Activated T-helper 17 cell treated with anti-CD3 and anti-CD28 coated beads, Interleukin-2, amount 50 U/mL, for 72 hours (primary cell): ENCODE data around the gene PFKM. TPM values are rescaled to one million over a fixed set of nuclear protein-coding genes. Genes with fewer than 3 reads are reported as not detected.
"Not testable (repeated sequence)": the region's sequence is repeated elsewhere in the genome, so short reads cannot be mapped to it uniquely, and the experiment has no call there.

Experiments
- ATAC-seq: fragments of 150-1000 bp; cut with Tn5 transposase; replicated peaks from 2 replicates; pipeline ENCODE4 v1.10.0; 2021; ENCODE audit warnings: mild to moderate bottlenecking, moderate library complexity
- H3K27ac Mint-ChIP-seq: one replicate; pipeline ENCODE4 v1.8.0; 2022; ENCODE audit warnings: mixed read lengths
- H3K27me3 Mint-ChIP-seq: one replicate; pipeline ENCODE4 v1.8.0; 2022; ENCODE audit warnings: mixed read lengths
- H3K36me3 Mint-ChIP-seq: one replicate; pipeline ENCODE4 v1.8.0; 2022; ENCODE audit warnings: low read depth, mild to moderate bottlenecking, mixed read lengths
- H3K4me1 Mint-ChIP-seq: one replicate; pipeline ENCODE4 v1.8.0; 2022; ENCODE audit warnings: mixed read lengths
- H3K4me3 Mint-ChIP-seq: one replicate; pipeline ENCODE4 v1.8.0; 2022; ENCODE audit warnings: mild to moderate bottlenecking, mixed read lengths
- H3K9me3 Mint-ChIP-seq: one replicate; pipeline ENCODE4 v1.8.0; 2022; ENCODE audit warnings: mixed read lengths
- total RNA-seq, 2 donors: library from RNA; stranded (reverse); gene quantifications; one replicate each; pipeline ENCODE4 v1.2.3, GENCODE V29; 2022

PFKM gene
- total RNA-seq, 2 donors from 2014 or later, result 57.3 to 83.3 TPM

DNA sequence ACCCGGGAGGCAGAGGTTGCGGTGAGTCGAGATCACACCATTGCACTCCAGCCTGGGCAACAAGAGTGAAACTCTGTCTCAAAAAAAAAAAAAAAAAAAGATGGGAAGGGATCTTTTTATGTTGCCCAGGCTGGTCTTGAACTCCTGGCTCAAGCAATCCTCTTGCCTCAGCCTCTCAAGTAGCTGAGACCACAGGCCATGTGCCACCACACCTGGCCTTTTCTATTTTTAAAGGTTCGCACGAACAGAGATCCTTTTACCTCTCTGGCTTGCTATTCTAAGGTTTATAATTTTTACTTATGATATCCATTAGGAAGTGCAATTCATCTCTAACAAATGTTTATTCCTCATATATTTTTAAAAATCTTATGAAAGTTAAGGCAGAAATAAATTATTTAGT is 6.4 kb downstream of the PFKM start:
- ATAC-seq, H3K4me3 Mint-ChIP-seq, H3K9me3 Mint-ChIP-seq, H3K27me3 Mint-ChIP-seq, H3K27ac Mint-ChIP-seq: not testable (repeated sequence)
- peaks cover 84% of the 10 kb centered on the region for H3K36me3 Mint-ChIP-seq
- peaks cover 17% of the 10 kb centered on the region for H3K4me1 Mint-ChIP-seq

DNA sequence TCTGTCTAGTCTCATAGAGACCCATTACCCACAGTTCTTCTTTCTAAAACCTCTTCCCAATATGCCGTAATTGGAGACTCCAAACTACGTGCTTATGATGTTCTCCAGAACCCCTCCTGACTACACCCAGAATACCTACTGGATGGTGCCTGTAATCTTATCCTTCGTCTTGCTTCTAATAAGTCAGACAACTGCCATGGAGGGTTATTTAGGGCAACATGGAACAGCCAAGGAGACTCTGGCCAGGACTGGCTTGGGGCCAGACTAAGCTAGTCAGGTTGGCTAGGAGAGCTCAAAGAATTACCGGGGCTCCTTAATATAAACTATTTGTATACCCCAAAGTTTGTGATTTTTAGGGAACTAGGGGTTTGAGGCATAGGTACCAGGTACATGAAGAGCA is 6.8 kb downstream of the PFKM start:
- no peak for ATAC-seq
- H3K36me3 Mint-ChIP-seq, result peaks cover 88% of the 10 kb centered on the region
- no peaks in the 10 kb centered on the region for H3K9me3 Mint-ChIP-seq
- H3K4me1 Mint-ChIP-seq, result peaks cover 15% of the 10 kb centered on the region
- no peak overlapping the region for H3K4me3 Mint-ChIP-seq
- no peak overlapping the region for H3K27ac Mint-ChIP-seq
- no peaks in the 10 kb centered on the region for H3K27me3 Mint-ChIP-seq

DNA sequence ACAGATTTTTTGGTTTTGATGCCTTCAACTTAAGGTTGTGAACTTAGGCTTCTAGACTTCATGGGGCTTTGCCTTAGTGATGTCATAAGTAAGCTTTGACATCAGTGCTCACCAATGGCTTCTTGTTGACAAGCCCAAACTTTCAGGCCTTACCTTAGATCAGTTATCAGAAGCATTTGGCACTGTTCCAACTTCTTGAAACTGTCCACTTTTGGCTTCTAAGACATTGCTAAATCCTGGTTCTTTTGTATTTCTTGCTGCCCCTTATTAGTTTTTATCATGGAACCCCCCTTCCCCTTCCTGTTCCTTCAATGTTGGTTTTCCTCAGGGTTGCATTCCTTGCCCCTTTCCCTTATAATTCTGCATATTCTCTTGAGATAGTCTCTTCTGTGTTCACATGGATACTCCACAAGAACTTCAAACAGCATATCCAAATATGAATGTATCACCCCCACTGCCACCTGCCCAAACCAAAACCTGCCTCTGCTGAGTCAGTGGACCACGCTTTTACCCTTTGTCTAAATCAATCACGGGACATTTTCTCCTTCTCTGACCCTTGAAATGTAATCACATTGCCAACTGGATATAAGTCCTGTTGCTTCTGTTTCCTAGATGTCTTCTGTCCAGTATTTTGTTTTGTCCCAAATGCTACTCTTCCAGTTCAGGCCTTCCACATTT is 7.9 kb downstream of the PFKM start:
- Mint-ChIP-seq H3K27me3 (no peaks in the 10 kb centered on the region), H3K4me1 (peaks cover 10% of the 10 kb centered on the region), H3K9me3 (no peaks in the 10 kb centered on the region), H3K36me3 (peaks cover 96% of the 10 kb centered on the region), H3K27ac (peak overlapping the region; percentile 43), H3K4me3 (no peak overlapping the region)
- no peak for ATAC-seq

DNA sequence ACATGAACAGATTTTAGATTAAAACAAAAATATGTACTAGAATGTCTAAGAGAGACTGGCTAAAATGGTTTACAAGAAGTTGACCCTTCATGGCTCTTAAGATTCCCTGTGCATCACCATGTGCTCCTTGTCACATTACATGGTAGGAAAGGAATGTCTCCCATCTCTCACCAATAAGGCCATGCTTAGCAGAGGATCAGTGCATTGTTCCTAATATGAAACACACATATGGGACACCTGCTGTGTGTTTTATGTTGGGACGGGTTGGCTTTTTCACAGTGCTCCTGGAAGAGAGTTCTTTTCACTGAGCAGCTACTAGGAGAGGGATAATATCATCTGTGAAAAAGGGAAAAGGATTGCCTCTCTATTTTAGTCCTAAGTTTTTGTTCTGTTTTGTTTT is 9.6 kb downstream of the PFKM start:
- H3K27me3 Mint-ChIP-seq, result no peaks in the 10 kb centered on the region
- ATAC-seq, result no peak

DNA sequence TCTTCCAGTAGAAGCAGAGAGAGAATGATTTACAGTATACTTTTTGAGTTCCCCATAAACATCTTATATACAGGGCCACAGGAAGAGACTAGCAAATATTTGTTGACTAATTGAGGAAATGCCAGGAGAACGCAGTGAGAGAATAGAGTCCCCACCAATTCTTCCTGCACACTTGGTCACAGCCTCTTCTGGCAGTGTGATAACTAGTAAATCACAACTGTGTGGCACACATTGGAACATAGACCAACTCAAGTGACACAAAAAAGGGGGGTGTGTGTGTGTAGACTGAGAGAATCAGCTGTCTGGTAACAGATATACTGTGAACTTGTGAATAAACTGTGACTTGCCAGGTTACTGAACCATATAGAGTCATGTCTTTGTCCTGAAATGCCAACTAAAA is 10.2 kb downstream of the PFKM start:
- H3K4me3 Mint-ChIP-seq, result no peak overlapping the region
- no peaks in the 10 kb centered on the region for H3K9me3 Mint-ChIP-seq
- H3K27ac Mint-ChIP-seq, result no peak overlapping the region
- no peaks in the 10 kb centered on the region for H3K27me3 Mint-ChIP-seq
- H3K4me1 Mint-ChIP-seq, result peaks cover 10% of the 10 kb centered on the region
- no peak for ATAC-seq
- H3K36me3 Mint-ChIP-seq, result peaks cover 97% of the 10 kb centered on the region

More for the DNA sequence above, 9.6 kb downstream of the PFKM start:
- no peak overlapping the region for H3K27ac Mint-ChIP-seq
- H3K9me3 Mint-ChIP-seq, result no peaks in the 10 kb centered on the region
- peaks cover 96% of the 10 kb centered on the region for H3K36me3 Mint-ChIP-seq
- H3K4me1 Mint-ChIP-seq, result peaks cover 10% of the 10 kb centered on the region
- no peak overlapping the region for H3K4me3 Mint-ChIP-seq

DNA sequence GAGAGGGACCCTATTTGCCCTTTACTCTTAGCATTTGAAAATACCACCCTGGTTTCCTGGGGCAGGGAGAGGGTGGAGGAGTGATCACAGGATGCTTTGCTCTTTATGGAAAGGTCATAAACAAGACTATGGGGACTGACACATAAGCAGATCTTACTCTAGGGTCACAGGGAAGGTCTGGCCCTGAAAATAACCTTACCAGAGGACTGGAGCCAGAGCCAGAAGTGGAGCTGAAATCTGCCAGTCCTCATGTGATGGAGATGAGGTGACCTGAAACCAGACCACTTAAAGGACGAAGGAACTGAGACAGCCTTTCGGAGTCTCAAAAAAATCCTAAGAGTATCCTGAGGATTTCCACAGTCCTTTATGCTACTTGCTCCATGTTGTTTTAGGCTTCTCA is 12.4 kb downstream of the PFKM start:
- peaks cover 6% of the 10 kb centered on the region for H3K4me1 Mint-ChIP-seq
- H3K27ac Mint-ChIP-seq, result no peak overlapping the region
- no peak overlapping the region for H3K4me3 Mint-ChIP-seq
- no peak for ATAC-seq
- peaks cover 99% of the 10 kb centered on the region for H3K36me3 Mint-ChIP-seq
- H3K9me3 Mint-ChIP-seq, result no peaks in the 10 kb centered on the region
- no peaks in the 10 kb centered on the region for H3K27me3 Mint-ChIP-seq

DNA sequence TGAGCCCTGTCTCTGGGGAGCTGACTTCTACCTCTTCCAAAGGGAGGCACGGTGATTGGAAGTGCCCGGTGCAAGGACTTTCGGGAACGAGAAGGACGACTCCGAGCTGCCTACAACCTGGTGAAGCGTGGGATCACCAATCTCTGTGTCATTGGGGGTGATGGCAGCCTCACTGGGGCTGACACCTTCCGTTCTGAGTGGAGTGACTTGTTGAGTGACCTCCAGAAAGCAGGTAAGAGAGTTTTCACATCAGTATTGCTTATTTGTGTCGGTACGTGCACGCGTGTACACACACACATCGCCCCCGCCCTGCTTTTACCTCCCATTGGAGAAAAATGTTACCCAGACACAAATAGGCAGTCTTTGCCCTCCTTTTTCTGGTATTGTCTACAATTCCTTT is 13.7 kb downstream of the PFKM start:
- Mint-ChIP-seq H3K9me3 (no peaks in the 10 kb centered on the region), H3K36me3 (peaks cover 100% of the 10 kb centered on the region), H3K4me1 (no peaks in the 10 kb centered on the region)

DNA sequence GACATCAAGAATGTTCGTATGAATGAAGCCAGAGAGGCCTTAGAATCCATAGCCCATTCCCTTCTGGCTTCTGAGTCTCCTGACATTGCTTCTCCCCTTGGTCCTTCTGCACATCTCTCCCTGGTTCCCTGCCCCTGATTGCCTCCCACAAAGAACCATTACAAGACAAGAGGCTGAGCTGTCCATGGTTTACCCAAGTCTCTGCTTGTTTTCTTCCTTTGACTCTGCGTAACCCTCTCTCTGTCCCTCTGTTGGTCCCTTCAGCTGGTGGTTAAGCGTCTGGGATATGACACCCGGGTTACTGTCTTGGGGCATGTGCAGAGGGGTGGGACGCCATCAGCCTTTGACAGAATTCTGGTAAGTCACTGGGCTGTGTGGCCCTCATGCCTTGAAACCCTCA is 15.9 kb downstream of the PFKM start:
- H3K36me3 Mint-ChIP-seq, result peaks cover 94% of the 10 kb centered on the region
- no peaks in the 10 kb centered on the region for H3K27me3 Mint-ChIP-seq
- H3K4me1 Mint-ChIP-seq, result no peaks in the 10 kb centered on the region
- ATAC-seq, result no peak
- H3K27ac Mint-ChIP-seq, result no peak overlapping the region
- no peaks in the 10 kb centered on the region for H3K9me3 Mint-ChIP-seq
- H3K4me3 Mint-ChIP-seq, result no peak overlapping the region

More for the DNA sequence above, 13.7 kb downstream of the PFKM start:
- Mint-ChIP-seq H3K4me3 (no peak overlapping the region), H3K27ac (no peak overlapping the region), H3K27me3 (no peaks in the 10 kb centered on the region)
- no peak for ATAC-seq

DNA sequence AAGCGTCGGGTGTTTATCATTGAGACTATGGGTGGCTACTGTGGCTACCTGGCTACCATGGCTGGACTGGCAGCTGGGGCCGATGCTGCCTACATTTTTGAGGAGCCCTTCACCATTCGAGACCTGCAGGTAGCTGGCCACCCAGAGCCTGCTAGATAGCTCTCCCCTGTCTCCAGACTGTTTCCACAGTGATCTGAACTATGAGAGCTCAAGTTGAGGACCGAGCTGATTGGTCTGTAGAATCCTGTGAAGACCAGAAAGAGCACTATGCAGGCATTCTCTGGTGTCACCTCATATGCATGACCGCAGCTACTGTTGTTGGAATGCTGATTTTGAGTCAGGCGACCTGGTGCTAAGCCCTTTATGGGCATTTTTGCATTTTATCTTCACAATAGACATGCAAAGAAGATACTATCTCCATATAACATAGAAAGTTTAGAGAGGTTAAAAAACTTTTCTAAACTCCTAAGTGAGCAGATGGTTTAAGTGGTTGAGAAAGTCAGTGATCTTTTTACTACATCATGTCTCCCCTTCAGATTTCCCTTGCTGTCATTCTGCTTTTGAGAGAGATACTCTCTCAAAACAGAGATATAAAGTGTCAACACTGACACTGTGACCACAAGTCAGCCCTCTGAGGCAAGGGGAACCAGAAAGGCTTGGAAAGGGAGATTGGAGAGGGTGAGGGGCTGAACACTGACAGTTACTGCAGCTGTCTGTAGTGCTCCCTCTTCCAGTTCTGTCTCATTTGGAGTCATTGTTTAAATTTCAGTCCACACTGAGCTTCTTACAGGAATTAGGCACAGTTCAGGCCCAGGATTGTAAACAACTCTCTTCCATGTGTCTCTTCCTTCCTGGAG is 23.9 kb downstream of the PFKM start:
- Mint-ChIP-seq H3K9me3 (no peaks in the 10 kb centered on the region), H3K36me3 (peaks cover 80% of the 10 kb centered on the region), H3K4me3 (no peak overlapping the region), H3K27me3 (no peaks in the 10 kb centered on the region), H3K27ac (peak overlapping the region; percentile 58), H3K4me1 (no peaks in the 10 kb centered on the region)
- no peak for ATAC-seq

DNA sequence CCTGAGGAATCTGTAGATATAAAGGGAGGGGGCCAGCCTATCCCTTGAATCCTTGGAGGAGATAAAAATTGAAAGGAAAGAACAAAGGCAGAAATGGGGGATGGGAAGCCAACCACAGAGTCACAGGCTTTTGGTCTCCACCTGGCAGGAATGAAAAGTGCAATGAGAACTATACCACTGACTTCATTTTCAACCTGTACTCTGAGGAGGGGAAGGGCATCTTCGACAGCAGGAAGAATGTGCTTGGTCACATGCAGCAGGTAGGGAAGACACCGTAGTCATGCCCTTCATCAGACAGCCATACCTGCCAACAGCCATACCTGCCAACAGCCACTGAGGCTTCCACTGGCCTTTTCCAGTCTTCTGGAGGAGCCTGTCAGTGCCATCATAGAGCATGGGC is 24.7 kb downstream of the PFKM start:
- no peak for ATAC-seq
- Mint-ChIP-seq H3K4me1 (no peaks in the 10 kb centered on the region), H3K27ac (peak overlapping the region; percentile 58), H3K4me3 (no peak overlapping the region), H3K9me3 (no peaks in the 10 kb centered on the region), H3K36me3 (peaks cover 84% of the 10 kb centered on the region), H3K27me3 (no peaks in the 10 kb centered on the region)

DNA sequence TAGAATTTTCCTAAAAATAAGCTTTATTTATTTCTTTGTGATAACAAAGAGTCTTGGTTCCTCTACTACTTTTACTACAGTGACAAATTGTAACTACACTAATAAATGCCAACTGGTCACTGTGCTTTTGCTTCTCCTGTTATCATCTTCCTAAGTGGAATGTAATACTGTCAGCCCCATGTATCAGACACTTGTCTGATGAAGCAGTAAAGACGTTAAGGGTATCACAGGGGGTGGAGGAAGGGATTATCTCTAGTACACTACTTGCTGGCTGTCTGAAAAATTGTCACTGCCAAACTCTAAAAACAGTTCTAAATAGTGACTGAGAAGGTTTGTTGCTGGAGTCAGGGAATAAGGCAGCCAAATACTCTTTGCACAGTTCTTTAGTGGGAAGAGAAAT is 26.8 kb downstream of the PFKM start:
- Mint-ChIP-seq H3K4me1 (no peaks in the 10 kb centered on the region), H3K4me3 (no peak overlapping the region), H3K27me3 (no peaks in the 10 kb centered on the region), H3K36me3 (peaks cover 92% of the 10 kb centered on the region), H3K27ac (no peak overlapping the region), H3K9me3 (no peaks in the 10 kb centered on the region)
- no peak for ATAC-seq

DNA sequence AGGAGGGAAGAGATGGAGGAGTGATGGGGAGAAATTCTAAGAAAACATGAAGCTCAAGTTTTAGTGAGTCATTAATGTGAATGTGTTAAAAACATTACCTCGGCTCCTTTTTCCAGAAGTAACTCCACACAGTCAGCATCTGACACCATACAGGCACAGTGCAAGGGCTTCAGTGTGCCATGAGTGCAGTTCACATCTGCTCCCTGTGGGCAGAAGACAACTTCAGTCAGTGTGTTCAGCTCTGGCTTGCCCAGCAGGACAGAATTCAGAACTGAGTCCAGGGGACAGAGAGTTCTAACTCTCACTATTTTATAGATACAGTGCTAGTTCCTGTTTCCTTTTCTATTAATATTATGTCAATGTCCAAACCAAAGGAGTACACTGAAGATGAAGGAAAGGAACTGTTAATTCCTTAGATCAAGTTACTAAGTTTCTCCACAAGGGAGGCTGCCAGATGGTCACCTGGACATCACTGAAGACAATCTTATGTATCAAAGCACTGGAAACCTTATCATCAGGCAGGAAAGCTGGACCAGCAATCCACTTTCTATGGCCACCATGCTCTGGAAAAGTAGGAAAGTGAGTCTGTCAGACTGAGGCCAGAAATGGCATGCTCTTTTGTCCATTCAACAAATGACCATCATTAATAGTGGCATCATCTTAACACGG is 32.1 kb downstream of the PFKM start:
- Mint-ChIP-seq H3K36me3 (peaks cover 75% of the 10 kb centered on the region), H3K9me3 (no peaks in the 10 kb centered on the region), H3K4me3 (peak overlapping the region; percentile 1), H3K4me1 (peaks cover 12% of the 10 kb centered on the region), H3K27ac (peak overlapping the region; percentile 25), H3K27me3 (no peaks in the 10 kb centered on the region)
- ATAC-seq, result peak; percentile 64

DNA sequence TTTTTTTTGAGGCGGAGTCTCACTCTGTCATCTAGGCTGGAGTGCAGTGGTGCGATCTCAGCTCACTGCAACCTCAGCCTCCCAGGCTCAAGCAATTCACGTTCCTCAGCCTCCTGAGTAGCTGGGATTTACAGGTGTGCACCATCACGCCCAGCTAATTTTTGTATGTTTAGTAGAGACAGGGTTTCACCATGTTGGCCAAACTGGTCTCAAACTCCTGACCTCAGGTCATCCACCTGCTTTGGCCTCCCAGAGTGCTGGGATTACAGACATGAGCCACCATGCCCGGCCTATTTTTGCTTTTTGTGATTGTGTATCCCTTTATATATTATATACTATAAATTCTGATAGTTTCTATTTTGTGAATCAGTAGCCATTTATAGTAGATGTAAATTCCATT is 36.6 kb downstream of the PFKM start:
- H3K36me3 Mint-ChIP-seq, result peaks cover 38% of the 10 kb centered on the region
- not testable (repeated sequence) for ATAC-seq, H3K9me3 Mint-ChIP-seq, H3K27me3 Mint-ChIP-seq, H3K27ac Mint-ChIP-seq
- H3K4me1 Mint-ChIP-seq, result peaks cover 18% of the 10 kb centered on the region
- peak overlapping the region; percentile 85 for H3K4me3 Mint-ChIP-seq

DNA sequence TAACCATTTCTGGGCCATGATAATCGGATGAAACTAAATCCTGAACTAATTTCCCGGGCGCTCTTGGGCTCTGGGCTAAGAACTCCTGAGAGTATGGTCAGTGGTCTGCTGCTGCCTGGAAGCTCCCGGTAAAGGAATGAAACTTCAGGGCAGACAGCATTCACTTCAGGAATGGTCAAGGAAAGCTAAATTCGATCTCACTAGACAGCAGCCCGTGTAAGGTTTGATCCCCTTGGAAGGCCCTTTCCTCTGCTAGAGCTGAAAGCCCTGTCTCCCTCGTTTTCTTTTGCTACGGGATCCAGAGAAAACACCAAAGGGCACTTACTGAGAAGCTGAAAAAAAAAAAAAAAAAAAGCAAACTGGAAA is 37.5 kb downstream of the PFKM start:
- Mint-ChIP-seq H3K9me3 (no peaks in the 10 kb centered on the region), H3K27ac (peak overlapping the region; percentile 89), H3K4me3 (peak overlapping the region; percentile 85), H3K27me3 (no peaks in the 10 kb centered on the region), H3K36me3 (peaks cover 29% of the 10 kb centered on the region), H3K4me1 (peaks cover 18% of the 10 kb centered on the region)
- no peak for ATAC-seq
